HT1080 (cell line): ENCODE results near the gene PHTF1. TPM values are rescaled to one million over a fixed set of nuclear protein-coding genes. Genes with fewer than 3 reads are reported as not detected.

Experiments used
- DNase-seq: peaks from one replicate; pipeline ENCODE4 v3.0.0-alpha.2; 2015; ENCODE audit warnings: low read depth
- polyA plus RNA-seq, 2 experiments: library from polyadenylated mRNA; depleted of rRNA; stranded (reverse); fragments of >200 nt; gene quantifications; 2 replicates each; pipeline ENCODE4 v1.2.3, GENCODE V29; 2015
- total RNA-seq: library from RNA; depleted of rRNA; stranded (reverse); fragments of >200 nt; shearing (Covaris generic); gene quantifications from 2 replicates; pipeline ENCODE4 v1.2.3, GENCODE V29; 2014; rRNA removed

The PHTF1 gene
- total RNA-seq = 28.2 and 34.5 TPM in 2 replicates
- 22.3 and 28.9 TPM in 2 replicates for polyA plus RNA-seq (2015; cell fraction: cytosol; rRNA removed)
- polyA plus RNA-seq (2015; cell fraction: nucleus; rRNA removed) = 25.1 and 27.6 TPM in 2 replicates

GRCh38 chr1:113759333-113760101 lies at the start of gene PHTF1:
TSS of gene PHTF1 (minus strand) at chr1:113759486. CDS start at chr1:113758703, 783 bp downstream.
- DNase-seq = peak; percentile 86

- peak; percentile 5 for DNase-seq
Measured at GRCh38 chr1:113808450-113809195, 49.3 kb upstream of the PHTF1 start.

DNA sequence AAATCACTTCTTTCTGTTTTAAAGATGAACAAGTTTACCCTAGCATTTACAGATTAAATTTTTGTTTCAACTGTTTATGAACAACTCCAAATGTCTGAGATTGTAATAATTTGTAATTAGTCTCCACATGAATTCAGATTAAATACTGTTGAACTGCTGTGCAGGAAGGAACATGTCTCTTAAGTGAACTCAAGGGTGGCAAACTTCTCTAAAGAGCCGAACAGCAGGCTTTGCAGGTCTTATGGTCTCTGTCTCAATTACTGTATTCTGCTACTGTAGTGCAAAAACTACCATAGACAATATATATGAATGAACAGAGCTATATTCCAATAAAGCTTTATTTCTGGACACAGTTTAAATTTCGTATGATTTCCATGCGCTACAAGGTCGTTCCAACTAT lies 46.4 kb upstream of the PHTF1 start:
- no peak for DNase-seq

- DNase-seq = no peak
Measured at GRCh38 chr1:113805256-113805531, 45.9 kb upstream of the PHTF1 start.

DNA sequence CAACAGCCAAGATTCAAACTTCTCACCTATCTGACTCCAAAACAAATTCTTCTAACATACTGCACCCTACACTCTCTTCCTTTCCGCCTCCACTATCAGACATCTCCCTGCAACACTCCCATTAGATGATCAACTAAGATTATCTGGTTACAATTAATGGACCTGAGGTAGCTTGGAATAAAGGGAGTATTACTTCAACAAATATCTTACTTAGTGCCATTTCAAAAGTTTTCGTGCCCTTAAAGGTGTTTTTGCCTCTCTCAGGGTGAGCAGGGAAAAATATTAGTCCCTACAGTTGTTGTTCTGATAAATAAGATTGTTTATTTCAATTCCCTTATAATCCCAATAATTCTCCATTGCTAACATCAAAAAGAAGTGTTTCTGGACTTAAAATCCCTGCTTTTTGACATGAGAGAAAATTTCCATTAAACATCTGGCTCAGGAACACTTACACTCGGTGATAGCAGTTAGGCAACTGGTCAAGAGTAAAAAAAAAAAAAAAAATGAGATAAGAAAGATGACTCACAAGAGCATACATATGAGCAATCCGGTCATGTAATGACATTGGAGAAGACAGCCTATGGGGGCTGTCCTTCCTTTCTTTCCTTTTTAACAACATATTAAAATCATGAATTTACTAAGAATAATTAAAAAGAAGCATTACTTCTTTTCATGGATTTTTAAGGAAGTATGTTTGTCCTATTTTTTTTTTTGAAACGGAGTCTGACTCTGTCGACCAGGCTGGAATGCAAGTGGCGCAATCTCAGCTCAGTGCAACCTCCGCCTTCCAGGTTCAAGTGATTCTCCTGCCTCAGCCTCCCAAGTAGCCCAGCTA lies 45.4 kb upstream of the PHTF1 start:
- peak; percentile 77 for DNase-seq

DNA sequence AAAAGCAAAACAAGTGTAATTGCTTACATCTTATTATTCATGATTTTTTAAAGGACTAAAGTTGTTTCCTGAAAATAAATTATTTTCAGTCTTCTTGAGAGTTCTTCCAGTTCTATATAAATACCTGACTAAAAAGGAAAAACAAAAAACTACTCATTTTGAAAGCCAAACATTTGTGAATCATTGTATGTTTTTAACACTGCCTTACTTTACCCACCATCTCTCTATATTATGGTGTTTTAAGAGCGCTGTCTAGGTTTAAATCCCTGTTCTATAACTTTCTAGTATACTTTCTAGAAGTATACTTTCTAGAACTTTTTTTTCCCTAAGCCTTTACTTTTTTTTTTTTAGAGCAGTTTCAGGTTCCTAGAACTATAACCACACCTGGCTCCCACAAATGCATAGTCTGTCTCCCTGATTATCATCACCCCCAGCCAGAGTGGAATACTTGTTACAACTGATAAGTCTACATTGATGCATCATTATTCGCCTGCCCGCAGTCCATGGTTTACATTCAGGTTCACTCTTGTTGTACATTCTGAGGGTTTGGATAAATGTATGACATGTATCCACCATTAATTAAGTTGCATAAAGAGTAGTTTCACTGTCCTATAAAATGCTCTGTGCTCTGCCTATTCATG lies 43.2 kb upstream of the PHTF1 start:
- DNase-seq = no peak

GRCh38 chr1:113800487-113800886 lies 41.2 kb upstream of the PHTF1 start:
- DNase-seq = no peak

DNA sequence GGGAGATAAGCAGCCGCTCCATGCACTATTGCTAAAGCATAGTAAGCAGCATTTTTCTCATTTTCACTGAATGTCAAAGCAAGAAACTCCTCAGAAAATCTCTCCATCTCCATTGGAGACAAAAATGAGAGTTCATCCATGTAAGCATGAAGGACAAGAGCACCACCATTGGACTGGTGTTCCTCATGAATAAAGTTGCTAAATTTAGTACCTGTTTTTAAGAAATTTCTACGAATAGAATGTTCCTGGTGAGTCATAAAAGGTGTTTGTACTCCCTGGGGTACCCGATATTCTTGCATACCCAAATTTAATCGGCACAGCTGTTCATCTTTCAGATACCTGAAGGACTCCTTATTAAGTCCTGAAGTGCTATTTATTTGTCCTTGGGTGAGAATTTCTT lies 38.2 kb upstream of the PHTF1 start:
- DNase-seq = no peak

GRCh38 chr1:113793878-113794834 lies 34.9 kb upstream of the PHTF1 start:
- no peak for DNase-seq

DNA sequence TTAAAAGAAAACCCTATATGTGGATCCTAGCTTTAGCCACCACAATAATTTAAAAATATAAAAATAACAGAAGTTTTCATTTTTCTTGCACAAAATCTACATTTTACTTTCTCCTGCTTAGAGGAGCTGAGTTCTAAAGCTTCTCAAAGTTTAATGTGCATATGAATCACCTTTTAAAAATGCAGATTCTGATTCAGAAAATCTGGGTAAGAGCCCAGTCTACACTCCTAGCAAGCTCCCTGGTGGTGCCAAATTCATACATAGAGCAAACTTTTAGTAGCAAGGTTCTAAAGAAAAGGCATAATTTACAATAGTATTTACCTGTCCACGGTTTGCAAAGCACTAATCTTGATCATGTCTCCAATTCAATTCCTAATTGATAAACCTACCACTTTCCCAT lies 33.7 kb upstream of the PHTF1 start:
- DNase-seq = peak; percentile 71

- peak; percentile 7 for DNase-seq
Measured at GRCh38 chr1:113792471-113792870, 33.2 kb upstream of the PHTF1 start.

- no peak for DNase-seq
Measured at GRCh38 chr1:113788802-113789201, 29.5 kb upstream of the PHTF1 start.

DNA sequence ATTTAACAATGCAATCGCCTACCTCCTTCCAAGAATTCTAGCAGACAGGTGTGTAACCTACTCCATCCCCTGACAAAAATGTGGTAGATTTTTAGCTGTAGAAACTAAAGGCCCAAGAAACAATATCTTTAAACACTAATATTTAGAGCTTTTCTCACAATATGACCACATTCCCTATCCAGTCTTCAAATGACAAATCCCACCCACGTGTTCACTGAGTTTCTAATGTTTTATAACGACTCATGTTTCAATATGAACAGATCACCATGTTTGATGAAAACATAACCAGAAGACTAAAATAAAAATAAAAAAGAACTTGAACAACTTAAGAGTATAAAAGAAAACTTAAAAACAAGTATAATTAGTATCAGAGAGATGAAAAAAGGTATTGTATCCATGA lies 28.4 kb upstream of the PHTF1 start:
- DNase-seq = no peak

- peak; percentile 24 for DNase-seq
Measured at GRCh38 chr1:113786069-113786468, 26.8 kb upstream of the PHTF1 start.

- no peak for DNase-seq
Measured at GRCh38 chr1:113784104-113784779, 25.0 kb upstream of the PHTF1 start.

- DNase-seq = peak; percentile 24
Measured at GRCh38 chr1:113783254-113784103, 24.2 kb upstream of the PHTF1 start.

- no peak for DNase-seq
Measured at GRCh38 chr1:113782406-113782805, 23.1 kb upstream of the PHTF1 start.

- DNase-seq = no peak
Measured at GRCh38 chr1:113780374-113781146, 21.3 kb upstream of the PHTF1 start.
